DND-41 (cell line): Measurements from ENCODE around the gene TCP11.

Experiments
- EZH2 ChIP-seq: IDR thresholded peaks from 3 replicates; pipeline ENCODE4 v1.6.1; 2012; ENCODE audit warnings: borderline replicate concordance, low read depth, mild to moderate bottlenecking, moderate library complexity, low read length, inconsistent platforms; ENCODE audit not compliant: severe bottlenecking
- TF ChIP-seq, protein P1 (sequence below): IDR thresholded peaks from 2 replicates; pipeline ENCODE4 v1.5.1; 2012; ENCODE audit warnings: borderline replicate concordance, low read length, moderate library complexity, mild to moderate bottlenecking; ENCODE audit not compliant: poor library complexity, severe bottlenecking; ENCODE audit errors: extremely low read depth

DNA sequence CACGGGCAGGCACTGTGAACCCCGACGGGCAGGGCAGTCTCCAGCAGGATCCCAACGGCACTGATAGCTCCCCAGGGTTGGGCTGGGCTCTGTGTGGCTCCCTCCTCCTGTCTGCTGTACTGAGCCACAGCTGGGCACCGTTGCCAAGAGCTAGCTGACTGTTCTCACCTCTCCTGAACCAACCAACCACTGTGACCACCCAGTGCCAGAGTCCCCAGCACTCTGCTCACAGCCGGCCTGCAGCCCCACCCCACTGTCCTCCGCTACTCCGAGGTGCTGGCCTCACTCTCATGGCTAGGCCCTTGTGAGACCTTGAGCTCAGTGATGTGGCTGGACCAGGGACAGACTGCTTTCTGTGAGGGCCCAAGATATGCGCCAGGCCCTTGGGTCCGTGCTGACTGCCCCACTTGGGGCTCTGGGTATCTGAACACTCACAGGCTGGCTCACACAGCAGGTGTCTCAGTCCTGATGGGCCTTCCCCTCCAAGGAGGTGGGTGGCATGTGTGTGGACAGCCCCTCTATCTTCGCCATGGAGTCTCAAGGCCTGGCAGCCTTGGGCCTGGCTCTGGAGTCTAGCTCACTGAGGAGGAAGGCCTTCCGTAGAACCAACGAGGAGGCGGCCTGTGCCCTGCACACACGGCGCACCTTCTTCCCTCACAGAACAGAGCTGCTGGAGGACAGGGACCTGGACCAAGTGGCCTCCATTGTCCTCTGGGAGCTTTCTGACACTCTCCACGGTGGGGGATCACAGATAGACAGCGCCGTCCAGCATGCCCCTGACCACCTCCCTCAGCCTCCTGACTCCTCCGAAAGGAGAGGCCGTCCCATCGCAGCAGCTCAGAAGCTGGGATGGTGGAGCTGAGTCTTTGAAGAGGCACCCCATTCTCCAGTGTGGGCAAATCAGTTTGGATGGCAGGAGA is 53.5 kb downstream of the TCP11 start:
- TF ChIP-seq, protein P1, sequence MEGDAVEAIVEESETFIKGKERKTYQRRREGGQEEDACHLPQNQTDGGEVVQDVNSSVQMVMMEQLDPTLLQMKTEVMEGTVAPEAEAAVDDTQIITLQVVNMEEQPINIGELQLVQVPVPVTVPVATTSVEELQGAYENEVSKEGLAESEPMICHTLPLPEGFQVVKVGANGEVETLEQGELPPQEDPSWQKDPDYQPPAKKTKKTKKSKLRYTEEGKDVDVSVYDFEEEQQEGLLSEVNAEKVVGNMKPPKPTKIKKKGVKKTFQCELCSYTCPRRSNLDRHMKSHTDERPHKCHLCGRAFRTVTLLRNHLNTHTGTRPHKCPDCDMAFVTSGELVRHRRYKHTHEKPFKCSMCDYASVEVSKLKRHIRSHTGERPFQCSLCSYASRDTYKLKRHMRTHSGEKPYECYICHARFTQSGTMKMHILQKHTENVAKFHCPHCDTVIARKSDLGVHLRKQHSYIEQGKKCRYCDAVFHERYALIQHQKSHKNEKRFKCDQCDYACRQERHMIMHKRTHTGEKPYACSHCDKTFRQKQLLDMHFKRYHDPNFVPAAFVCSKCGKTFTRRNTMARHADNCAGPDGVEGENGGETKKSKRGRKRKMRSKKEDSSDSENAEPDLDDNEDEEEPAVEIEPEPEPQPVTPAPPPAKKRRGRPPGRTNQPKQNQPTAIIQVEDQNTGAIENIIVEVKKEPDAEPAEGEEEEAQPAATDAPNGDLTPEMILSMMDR = no peak
- TF ChIP-seq EZH2 = no peak
